Measurements from ENCODE around the gene AATK.

DNA sequence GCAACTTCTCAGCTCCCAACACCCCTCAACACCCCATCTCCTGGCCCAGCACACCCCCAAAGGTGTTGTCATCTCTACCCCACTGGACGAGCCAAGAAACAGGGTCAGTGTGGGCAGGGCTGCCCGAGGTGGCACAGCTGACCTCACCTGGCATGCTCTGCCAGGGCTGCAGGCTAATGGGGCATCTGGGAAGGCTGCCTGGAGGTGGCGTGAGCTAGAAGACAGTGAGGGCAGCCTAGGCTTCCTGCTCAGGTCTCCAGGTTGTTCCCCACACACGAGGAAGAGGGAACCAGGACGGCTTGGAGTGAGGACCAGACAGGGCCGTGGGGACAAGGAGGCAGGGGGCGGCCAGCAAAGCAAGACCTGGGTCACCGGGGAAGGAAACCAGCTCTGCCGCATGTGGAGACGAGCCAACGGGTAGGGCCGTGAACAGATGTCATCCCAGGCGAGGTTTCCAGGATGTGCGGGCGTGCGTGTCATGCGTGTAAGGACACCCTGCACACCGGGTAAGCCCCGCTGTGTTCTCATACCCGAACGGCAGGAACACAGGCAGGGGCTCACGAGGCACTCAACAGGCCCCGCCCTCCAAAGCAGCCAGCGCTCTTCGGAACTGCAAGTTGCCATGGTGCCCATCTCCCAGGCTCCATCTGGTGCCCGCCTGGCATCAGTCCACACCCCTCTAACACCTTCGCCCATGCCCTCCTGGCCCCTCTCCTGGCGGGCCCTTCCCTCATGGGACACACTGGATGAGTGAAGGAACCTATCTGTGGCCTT is 30.3 kb downstream of the AATK start:
- TF ChIP-seq CTCF (optimal IDR thresholded peaks at IDR 0.05 in 1 of 3, IDR thresholded peaks at IDR 0.05 in 1 of 3, conservative IDR thresholded peaks at IDR 0.05 in 1 of 3; ENCODE audit: extremely low read depth in 1 of 3, insufficient read depth in 2 of 3, low read length in 3 of 3): no peak
- TF ChIP-seq EZH2 (IDR thresholded peaks at IDR 0.05; ENCODE audit: low read length): no peak

Data from keratinocyte (primary cell).